Anterior cingulate cortex (tissue), 58 donors: Measurements from ENCODE around the gene IGF2BP1.
"Not testable (repeated sequence)": the region's sequence is repeated elsewhere in the genome, so short reads cannot be mapped to it uniquely, and the experiment has no call there.

Source experiments
- DNase-seq, 58 donors: peaks; one replicate each; lab custom pipeline; 2025; lab: John Stamatoyannopoulos, UW

Gene IGF2BP1

DNA sequence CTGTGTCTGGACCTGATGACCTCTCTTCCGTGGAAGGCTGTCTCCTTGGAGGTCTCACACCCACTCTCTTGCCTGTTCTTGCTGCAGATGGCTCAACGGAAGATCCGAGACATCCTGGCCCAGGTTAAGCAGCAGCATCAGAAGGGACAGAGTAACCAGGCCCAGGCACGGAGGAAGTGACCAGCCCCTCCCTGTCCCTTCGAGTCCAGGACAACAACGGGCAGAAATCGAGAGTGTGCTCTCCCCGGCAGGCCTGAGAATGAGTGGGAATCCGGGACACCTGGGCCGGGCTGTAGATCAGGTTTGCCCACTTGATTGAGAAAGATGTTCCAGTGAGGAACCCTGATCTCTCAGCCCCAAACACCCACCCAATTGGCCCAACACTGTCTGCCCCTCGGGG lies 52.1 kb downstream of the IGF2BP1 start:
- DNase-seq, result no peak

GRCh38 chr17:49050611-49051010 lies 53.4 kb downstream of the IGF2BP1 start:
- DNase-seq, result no peak

DNA sequence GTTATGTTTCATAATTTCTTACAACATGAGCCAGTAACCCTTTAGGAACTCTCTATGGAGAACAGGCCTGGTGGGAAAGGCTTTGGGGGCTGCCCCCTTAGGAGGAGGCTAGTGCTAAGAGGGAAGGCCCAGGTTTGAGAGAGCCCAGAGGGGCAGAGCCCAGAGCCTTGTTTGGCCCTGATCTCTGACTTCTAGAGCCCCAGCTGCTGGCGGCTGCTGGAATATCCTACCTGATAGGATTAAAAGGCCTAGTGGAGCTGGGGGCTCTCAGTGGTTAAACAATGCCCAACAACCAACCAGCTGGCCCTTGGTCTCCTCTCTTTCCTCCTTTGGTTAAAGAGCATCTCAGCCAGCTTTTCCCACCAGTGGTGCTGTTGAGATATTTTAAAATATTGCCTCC lies 54.1 kb downstream of the IGF2BP1 start:
- no peak for DNase-seq

DNA sequence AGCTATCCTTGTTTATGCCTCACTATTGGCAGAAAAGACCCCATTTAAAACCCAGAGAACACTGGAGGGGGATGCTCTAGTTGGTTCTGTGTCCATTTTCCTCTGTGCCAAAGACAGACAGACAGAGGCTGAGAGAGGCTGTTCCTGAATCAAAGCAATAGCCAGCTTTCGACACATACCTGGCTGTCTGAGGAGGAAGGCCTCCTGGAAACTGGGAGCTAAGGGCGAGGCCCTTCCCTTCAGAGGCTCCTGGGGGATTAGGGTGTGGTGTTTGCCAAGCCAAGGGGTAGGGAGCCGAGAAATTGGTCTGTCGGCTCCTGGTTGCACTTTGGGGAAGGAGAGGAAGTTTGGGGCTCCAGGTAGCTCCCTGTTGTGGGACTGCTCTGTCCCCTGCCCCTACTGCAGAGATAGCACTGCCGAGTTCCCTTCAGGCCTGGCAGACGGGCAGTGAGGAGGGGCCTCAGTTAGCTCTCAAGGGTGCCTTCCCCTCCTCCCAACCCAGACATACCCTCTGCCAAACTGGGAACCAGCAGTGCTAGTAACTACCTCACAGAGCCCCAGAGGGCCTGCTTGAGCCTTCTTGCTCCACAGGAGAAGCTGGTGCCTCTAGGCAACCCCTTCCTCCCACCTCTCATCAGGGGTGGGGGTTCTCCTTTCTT lies 56.1 kb downstream of the IGF2BP1 start:
- peak in 5 of 58 donors; percentile 1 to 17 (median 8) for DNase-seq

DNA sequence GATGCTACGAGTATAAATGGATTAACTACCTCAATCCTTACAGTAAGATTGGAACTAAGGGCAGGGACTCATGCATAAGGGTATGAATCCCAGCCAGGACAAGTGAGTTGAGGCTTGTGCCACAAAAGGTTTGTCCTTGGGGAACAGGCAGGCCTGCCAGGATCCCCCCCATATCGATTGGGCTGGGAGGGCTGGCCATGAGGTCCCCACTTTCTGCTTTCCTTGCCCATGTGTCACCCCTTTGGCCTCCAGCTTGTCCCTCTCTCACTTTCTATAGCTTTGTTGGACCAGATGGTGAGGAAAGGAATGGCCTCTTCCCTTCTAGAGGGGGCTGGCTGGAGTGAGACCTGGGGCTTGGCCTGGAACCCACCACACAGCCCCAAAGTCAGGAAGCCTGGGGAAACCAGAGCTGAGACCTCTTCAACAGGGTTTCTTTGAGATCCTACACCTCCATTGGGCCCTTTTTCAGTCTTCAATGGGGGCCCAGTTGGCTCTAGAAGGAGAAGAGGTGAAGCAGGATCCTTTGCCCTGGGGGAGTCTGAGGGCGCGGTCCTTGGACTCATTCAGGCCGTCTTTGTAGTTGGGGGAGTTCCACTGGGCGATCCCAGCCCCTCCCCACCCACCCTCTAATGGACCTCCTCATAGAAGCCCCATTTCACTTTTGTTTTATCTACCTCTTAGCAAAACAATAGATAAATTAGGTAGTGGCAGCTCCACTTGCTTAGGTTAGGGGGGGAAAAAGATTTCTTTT lies 57.3 kb downstream of the IGF2BP1 start:
- DNase-seq, result no peak

GRCh38 chr17:49055181-49055927 lies 58.2 kb downstream of the IGF2BP1 start:
- DNase-seq, result no peak

DNA sequence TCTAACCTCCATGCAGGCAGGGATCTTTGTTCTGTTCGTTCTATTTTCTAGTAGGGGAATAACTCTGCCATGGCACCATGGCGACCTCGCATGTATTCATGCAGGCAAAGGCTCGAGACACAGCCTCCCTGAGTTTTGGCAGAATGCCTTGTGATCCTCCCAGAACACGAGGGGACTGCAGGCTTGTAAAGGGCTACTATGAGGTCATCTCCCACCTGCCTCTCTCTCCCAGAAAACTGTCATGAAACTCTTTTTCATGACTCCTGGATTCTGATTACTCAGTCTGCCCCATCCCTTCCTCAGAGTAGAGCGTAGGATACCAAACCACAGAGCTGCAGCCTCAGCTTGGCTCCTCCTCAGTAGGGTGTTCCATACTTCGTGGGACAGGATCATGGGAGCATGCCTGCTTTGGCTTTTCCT lies 64.3 kb downstream of the IGF2BP1 start:
- no peak for DNase-seq

GRCh38 chr17:49063652-49064051 lies 66.5 kb downstream of the IGF2BP1 start:
- peak in 54 of 58 donors; percentile 2 to 90 (median 40) for DNase-seq

- DNase-seq, result no peak
Observed at GRCh38 chr17:49067163-49067562, 70.0 kb downstream of the IGF2BP1 start.

GRCh38 chr17:49069585-49070273 lies 72.5 kb downstream of the IGF2BP1 start:
- no peak for DNase-seq

DNA sequence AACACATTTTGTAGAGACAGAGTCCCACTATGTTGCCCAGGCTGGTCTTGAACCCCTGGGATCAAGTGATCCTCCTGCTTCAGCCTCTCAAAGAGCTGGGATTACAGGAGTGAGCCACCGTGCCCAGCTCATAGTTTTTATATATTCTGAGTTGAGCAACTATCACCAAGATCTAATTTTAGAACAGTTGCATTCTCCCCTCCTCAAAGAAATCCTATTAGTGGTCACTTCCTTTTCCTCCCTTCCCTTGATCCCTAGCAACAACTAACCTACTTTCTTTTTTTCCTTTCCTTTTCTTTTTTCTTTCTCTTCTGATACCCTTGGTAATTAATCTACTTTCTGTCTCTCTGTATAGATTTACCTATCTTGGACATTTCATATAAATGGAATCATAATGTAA lies 73.9 kb downstream of the IGF2BP1 start:
- no peak for DNase-seq

DNA sequence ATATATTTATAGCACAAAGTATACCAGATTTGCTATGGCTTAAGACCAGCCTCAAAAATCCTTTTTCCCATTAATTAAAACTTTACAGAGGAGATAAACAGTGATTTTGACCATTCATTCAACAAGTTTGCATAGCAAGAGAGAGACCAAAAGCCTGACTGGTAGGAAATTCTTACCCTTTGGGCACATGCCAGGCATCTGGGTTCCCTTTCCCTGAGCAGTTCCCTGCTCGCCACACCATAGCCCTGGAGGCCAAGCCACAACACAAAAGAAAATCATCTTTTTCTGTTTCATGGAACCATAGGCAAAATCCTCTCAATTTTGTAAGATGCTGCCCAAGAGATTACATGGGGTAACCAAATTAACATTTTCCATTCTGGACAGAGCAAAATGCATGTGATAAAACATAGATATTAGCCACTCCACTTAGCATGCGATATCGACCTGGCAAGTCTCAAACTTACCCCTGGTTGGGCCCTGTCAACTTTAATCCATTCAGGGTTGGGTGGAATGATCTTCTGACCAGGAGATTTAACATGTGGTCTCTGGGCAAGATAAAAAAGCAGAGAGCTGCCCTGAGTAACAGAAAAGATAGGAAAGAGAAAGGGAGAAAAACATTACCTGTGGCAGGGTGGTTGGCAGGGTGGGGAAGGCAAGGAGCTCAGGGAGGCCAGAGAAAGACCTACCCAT lies 77.8 kb downstream of the IGF2BP1 start:
- DNase-seq, result no peak

GRCh38 chr17:49076573-49077384 lies 79.6 kb downstream of the IGF2BP1 start:
- no peak for DNase-seq

DNA sequence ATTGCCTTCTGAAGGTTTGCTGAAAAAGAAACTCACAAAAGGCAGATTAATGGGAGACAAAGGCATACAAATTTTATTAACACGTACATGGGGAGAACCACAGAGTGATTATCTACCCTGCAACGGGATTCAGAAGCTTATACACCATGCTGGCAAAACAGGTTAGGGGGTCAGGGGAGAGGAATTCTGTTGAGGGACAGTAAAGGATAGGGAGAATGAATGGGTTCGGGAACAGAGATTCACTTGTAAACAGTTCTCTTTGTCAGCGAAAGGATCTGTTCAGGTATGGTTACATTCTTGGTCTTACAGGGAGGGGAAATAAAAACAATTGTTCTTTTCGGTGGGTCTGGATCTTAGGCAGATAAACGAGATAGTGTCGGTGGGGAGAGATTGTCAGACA lies 81.1 kb downstream of the IGF2BP1 start:
- DNase-seq, result no peak

DNA sequence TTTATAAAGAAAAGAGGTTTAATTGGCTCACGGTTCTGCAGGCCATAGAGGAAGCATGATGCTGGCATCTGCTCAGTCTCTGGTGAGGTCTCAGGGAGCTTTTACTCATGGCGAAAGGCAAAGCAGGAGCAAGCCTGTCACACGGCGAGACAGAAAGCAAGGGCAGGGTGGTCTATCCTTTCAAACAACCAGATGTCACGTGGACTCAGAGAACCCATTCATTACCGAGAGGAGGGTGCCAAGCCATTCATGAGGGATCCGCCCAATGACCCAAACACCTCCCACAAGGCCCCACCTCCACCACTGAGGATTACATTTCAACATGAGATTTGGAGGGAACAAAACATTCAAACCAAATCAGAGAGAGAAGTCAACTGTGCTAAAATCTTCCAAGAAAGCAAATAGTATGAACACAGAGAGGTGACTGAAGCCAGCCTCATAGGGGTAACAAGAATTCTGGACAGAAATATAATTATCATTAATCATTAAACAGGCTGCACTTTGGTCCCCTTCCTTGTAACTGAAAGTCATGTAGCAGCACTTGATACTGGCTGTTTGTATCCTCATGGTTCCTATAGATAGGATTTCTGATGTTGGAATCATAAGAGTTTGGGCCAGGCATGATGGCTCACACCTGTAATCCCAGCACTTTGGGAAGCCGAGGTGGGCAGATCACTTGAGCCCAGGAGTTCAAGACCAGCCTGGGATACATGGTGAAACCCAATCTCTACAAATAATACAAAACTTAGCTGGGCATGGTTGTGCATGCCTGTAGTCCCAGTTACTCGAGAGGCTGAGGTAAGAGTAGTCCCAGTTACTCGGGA lies 82.9 kb downstream of the IGF2BP1 start:
- no peak for DNase-seq

DNA sequence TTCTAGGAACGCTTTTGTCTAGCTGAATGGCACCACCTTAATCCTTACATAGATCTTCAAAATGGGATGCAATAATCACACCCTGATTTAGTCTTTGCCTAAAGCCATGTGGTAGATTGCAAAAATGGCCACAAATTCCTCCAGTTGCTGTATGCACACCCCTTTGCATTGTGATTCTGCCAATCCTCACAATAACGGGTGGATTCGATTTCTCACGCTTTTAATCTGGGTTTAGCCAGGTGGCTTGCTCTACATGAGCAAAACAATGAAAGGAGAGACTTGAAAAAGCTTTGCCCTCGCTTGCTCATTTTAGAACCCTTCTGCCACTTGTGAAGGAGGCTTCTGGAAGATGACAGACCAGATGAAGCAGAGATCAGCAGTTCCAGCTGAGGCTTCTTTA lies 85.0 kb downstream of the IGF2BP1 start:
- DNase-seq, result no peak

DNA sequence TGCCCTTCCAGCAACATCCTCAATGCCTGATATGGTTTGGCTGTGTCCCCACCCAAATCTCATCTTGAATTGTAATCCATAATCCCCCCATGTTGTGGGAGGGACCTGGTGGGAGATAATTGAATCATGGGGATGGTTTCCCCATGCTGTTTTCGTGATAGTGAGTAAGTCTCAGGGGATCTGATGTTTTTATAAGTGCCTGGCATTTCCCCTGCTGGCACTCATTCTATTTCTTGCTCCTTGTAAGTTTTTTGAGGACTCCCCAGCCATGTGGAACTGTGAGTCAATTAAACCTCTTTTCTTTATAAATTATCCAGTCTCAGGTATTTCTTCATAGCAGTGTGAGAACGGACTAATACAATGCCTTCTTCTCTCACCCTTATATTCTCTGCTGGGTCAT lies 87.9 kb downstream of the IGF2BP1 start:
- DNase-seq, result not testable (repeated sequence)

DNA sequence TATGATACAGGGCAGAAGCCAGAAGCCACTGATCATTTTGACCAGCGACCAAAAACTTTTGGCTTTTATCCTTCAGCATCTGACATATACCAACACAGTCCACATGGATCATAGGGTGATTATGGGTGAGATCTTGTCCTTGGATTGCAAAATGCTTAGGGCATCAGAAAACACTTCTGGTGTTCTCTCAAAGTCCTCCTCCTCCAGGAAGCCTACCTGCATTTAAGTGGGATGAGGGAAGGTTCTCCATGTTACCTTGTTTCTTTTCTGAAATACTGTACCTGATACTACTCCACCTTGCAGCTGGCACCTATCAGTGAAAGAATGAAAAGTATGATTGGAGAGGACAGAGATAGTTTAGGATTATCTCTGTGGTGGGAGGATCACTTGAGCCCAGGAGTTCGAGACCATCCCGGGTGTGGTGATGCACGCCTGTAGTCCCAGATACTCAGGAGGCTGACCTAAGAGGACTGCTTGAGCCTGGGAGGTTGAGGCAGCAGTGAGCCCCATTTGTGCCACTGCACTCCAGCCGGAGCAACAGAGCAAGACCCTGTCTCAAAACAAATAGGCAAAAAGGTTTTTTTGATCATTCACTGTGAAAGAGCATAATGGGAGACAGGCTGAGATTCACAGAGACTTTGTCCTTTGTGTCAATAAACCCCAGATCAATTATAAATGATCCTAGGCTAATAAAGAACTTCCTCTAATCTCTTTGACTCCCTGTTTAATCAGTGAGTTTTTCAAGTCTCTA lies 88.6 kb downstream of the IGF2BP1 start:
- no peak for DNase-seq
